Transverse colon (tissue), 4 donors: ENCODE results near the gene IL12RB1. TPM values are rescaled to one million over a fixed set of nuclear protein-coding genes. Genes with fewer than 3 reads are reported as not detected.

ENCODE experiments used
- DNase-seq: peaks from one replicate; pipeline ENCODE4 v3.0.0-alpha.2; 2019
- H3K27ac ChIP-seq, 4 donors: fragments of 200-600 bp; sonication (generic); 2 replicates each; pipeline ENCODE4 v1.5.1; 2016 to 2018; ENCODE audit warnings: inconsistent platforms in 4 of 4
- H3K27me3 ChIP-seq: fragments of 200-600 bp; sonication (generic); 2 replicates; pipeline ENCODE4 v1.5.1; 2017; ENCODE audit warnings: inconsistent platforms
- H3K36me3 ChIP-seq, 4 donors: fragments of 200-600 bp; sonication (generic); 2 replicates each; pipeline ENCODE4 v1.5.1; 2017 to 2019; ENCODE audit warnings: inconsistent platforms in 4 of 4
- H3K4me1 ChIP-seq, 4 donors: fragments of 200-600 bp; sonication (generic); 2 replicates each; pipeline ENCODE4 v1.5.1; 2017 to 2020; ENCODE audit warnings: inconsistent platforms in 4 of 4
- H3K4me3 ChIP-seq, 4 donors: fragments of 200-600 bp; sonication (generic); 1 replicate in 1 of 4; 2 replicates in 3 of 4; pipeline versions ENCODE4 v1.5.1 to v1.6.1; 2017 to 2019; ENCODE audit warnings: inconsistent platforms in 4 of 4
- H3K9me3 ChIP-seq, 2 donors: fragments of 200-600 bp; sonication (generic); 2 replicates each; pipeline ENCODE4 v1.5.1; 2017 to 2019; ENCODE audit warnings: inconsistent platforms in 2 of 2
- EP300 ChIP-seq: sonication (generic); formaldehyde crosslinking; IDR thresholded peaks from one replicate; pipeline ENCODE4 v1.6.1; 2017; ENCODE audit warnings: antibody characterized with exemption, low read depth
- POLR2A ChIP-seq: fragments of 450-650 bp; IDR thresholded peaks from one replicate; pipeline ENCODE4 v1.6.1; 2016; ENCODE audit warnings: antibody characterized with exemption, mild to moderate bottlenecking, moderate library complexity
- POLR2AphosphoS5 ChIP-seq, 3 donors: sonication (generic); formaldehyde crosslinking; IDR thresholded peaks; one replicate each; pipeline ENCODE4 v1.6.1; 2016; ENCODE audit warnings: antibody characterized with exemption in 3 of 3
- WGBS, 2 donors: methylation state at CpG; one replicate each; pipeline ENCODE4 v1.1.5; 2018; ENCODE audit warnings: low coverage in 1 of 2; 5-methylcytosine and 5-hydroxymethylcytosine counted together
- in situ Hi-C, 4 donors: fragments of 200-750 bp; cut with MboI; loops; one replicate each; pipeline versions ENCODE4 v1.15.0 to v1.15.1; 2017; ENCODE audit warnings: low sequenced_read_pairs in 3 of 4, low pct_ligation_motif_present in 1 of 4, low pct_unique_long_range_greater_than_20kb in 1 of 4
- intact Hi-C: fragments of 100-400 bp; cut with DNase I; formaldehyde crosslinking; loops from one replicate; pipeline ENCODE4 v1.15.1; 2023; ENCODE audit warnings: low total_unique reads
- total RNA-seq, 4 donors: library from RNA; depleted of rRNA; stranded (reverse); fragments of >200 nt; gene quantifications; one replicate each; pipeline ENCODE4 v1.1.0, GENCODE V29; 2016
- TF ChIP-seq, protein P1 (sequence below), 5 experiments: fragments of 200-600 bp in 3 of 5; fragments of 450-650 bp in 2 of 5; sonication (generic) in 3 of 5; IDR thresholded peaks; 1 replicate in 2 of 5; 2 replicates in 3 of 5; pipeline ENCODE4 v1.5.1; 2016 to 2017; ENCODE audit warnings: antibody characterized with exemption in 5 of 5, inconsistent platforms in 3 of 5, mild to moderate bottlenecking in 2 of 5, moderate library complexity in 1 of 5

IL12RB1 gene
- total RNA-seq, 4 donors from 2014 or later: 0.55 to 2.1 TPM; not detected in 2

DNA sequence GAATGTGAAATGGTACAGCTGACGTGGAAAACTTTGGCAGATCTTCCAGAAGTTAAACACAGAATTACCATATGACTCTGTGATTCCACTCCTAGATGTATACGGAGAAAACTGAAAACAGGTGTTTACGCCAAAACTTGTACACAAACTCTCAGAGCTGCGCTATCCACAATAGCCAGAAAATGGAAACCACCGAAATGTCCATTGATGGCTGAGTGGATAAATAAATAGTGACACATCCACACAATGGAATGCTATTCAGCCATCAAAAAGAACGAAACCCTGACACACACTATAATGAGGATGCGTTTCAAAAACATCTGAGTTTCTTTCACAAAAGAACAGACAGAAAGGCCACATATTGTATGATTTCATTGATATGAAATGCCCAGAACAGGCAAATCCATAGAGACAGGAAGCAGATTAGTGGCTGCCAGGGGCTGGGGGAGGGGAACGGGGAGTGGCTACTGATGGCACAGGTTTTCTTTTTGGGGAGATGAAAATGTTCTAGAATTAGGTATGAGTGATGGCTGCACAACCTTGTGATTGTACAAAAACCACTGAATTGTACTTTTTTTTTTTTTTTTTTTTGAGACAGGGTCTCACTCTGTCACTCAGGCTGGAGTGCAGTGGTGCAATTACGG, 33.0 kb downstream of the IL12RB1 start:
- in situ Hi-C loops (loop anchor here in 3 of 4 donors (10.0 to 25.0 kb wide), 3 partner anchors 49 to 119 kb away; partner anchors contain the start of genes CCDC124 (in 3 of the 3) and ARRDC2 (in 1 of the 3)), intact Hi-C loops (no loop called here)
- DNase-seq: no peak
- WGBS, 2 donors: 42 to 55% methylated on average over 7 to 9 of the region's 9 CpGs
- no peak for TF ChIP-seq EP300
- TF ChIP-seq, protein P1, sequence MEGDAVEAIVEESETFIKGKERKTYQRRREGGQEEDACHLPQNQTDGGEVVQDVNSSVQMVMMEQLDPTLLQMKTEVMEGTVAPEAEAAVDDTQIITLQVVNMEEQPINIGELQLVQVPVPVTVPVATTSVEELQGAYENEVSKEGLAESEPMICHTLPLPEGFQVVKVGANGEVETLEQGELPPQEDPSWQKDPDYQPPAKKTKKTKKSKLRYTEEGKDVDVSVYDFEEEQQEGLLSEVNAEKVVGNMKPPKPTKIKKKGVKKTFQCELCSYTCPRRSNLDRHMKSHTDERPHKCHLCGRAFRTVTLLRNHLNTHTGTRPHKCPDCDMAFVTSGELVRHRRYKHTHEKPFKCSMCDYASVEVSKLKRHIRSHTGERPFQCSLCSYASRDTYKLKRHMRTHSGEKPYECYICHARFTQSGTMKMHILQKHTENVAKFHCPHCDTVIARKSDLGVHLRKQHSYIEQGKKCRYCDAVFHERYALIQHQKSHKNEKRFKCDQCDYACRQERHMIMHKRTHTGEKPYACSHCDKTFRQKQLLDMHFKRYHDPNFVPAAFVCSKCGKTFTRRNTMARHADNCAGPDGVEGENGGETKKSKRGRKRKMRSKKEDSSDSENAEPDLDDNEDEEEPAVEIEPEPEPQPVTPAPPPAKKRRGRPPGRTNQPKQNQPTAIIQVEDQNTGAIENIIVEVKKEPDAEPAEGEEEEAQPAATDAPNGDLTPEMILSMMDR (IDR thresholded peaks at IDR 0.05): no peak
- H3K9me3 ChIP-seq: no peaks in the 10 kb centered on the region
- peaks cover 21% of the 10 kb centered on the region for H3K27me3 ChIP-seq
- H3K4me1 ChIP-seq: peaks cover 11 to 41% (median 33%) of the 10 kb centered on the region in 4 donors
- peak overlapping the region in 2 of 4 donors; percentile 17 to 37 for H3K27ac ChIP-seq
- H3K36me3 ChIP-seq: no peaks in the 10 kb centered on the region
- no peak overlapping the region for H3K4me3 ChIP-seq

DNA sequence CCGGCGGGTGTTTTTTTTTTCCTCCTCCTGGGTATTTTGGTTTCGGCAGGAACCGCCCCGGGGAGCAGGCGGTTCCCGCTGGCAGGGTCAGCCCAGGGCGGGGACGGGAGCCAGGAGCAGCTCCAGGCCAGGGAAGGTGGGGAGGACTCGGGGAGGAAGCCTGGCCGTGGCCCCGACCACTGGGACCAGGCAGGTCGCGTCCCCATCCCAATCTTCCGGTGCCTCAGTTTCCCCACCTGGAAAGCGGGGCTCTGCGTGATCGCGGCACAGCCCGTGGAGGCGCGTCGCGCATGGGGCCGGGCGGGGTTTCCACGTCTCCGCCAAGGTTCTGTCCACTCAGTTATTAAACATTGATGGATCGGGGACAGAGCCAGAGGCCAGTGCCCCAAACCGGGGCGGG, 34.8 kb downstream of the IL12RB1 start:
- TF ChIP-seq, protein P1 (IDR thresholded peaks at IDR 0.05): no peak
- TF ChIP-seq POLR2A (no peak), EP300 (no peak), POLR2AphosphoS5 (IDR thresholded peaks at IDR 0.05) (no peak)
- Histone ChIP-seq H3K4me1 (peaks cover 11 to 34% (median 21%) of the 10 kb centered on the region in 4 donors), H3K27ac (peak overlapping the region in 3 of 4 donors; percentile 24 to 57 (median 48)), H3K9me3 (no peaks in the 10 kb centered on the region), H3K36me3 (no peaks in the 10 kb centered on the region), H3K4me3 (no peak overlapping the region), H3K27me3 (peaks cover 21% of the 10 kb centered on the region)
- WGBS, 2 donors: 47% methylated on average over 28 of the region's 31 CpGs; no CpG with 5 or more reads in 1 of the 2 donors
- intact Hi-C loops: no loop called here
- in situ Hi-C loops: loop anchor here in 3 of 4 donors (10.0 to 25.0 kb wide), 3 partner anchors 47 to 117 kb away; partner anchors contain the start of genes CCDC124 (in 3 of the 3) and ARRDC2 (in 1 of the 3)
- DNase-seq: no peak

- H3K27me3 ChIP-seq: peaks cover 21% of the 10 kb centered on the region
- intact Hi-C loops: loop anchor here (1.0 kb wide), 1 partner anchor 18 kb away; no protein-coding TSS in a partner anchor
- TF ChIP-seq POLR2A (no peak), EP300 (no peak)
- H3K9me3 ChIP-seq: no peaks in the 10 kb centered on the region
- peak overlapping the region; percentile 56 to 78 (median 69) for H3K27ac ChIP-seq
- peak; percentile 57 for DNase-seq
- H3K4me3 ChIP-seq: no peak overlapping the region
- no peaks in the 10 kb centered on the region for H3K36me3 ChIP-seq
- in situ Hi-C loops: no loop called here
- WGBS, 2 donors: 50% methylated on average over 10 of the region's 10 CpGs; no CpG with 5 or more reads in 1 of the 2 donors
- H3K4me1 ChIP-seq: peaks cover 16 to 49% (median 31%) of the 10 kb centered on the region in 4 donors
Observed at GRCh38 chr19:18049385-18049784, 37.3 kb downstream of the IL12RB1 start.

GRCh38 chr19:18046059-18046718, 40.5 kb downstream of the IL12RB1 start:
- no peaks in the 10 kb centered on the region for H3K36me3 ChIP-seq
- H3K27me3 ChIP-seq: peaks cover 9% of the 10 kb centered on the region
- 66 to 81% methylated on average over 4 to 14 of the region's 14 CpGs for WGBS, 2 donors
- intact Hi-C loops (no loop called here), in situ Hi-C loops (no loop called here)
- H3K4me3 ChIP-seq: no peak overlapping the region
- H3K9me3 ChIP-seq: peaks cover 0 to 1% of the 10 kb centered on the region in 2 donors
- TF ChIP-seq POLR2AphosphoS5 (IDR thresholded peaks at IDR 0.05) (no peak), EP300 (no peak)
- peak; percentile 15 for DNase-seq
- H3K4me1 ChIP-seq: peaks cover 12 to 41% (median 26%) of the 10 kb centered on the region in 4 donors
- H3K27ac ChIP-seq: peak overlapping the region in 3 of 4 donors; percentile 42 to 73 (median 55)
